Nephron progenitor cell (in vitro differentiated cells): Measurements from ENCODE around the gene WSCD2.

Experiments
- DNase-seq: peaks from one replicate; pipeline ENCODE4 v3.0.0; 2021
- H3K27ac Mint-ChIP-seq: 2 replicates; pipeline ENCODE4 v1.8.0; 2021; ENCODE audit warnings: mild to moderate bottlenecking, moderate library complexity, mixed read lengths
- H3K27me3 Mint-ChIP-seq: 2 replicates; pipeline ENCODE4 v1.8.0; 2021; ENCODE audit warnings: mild to moderate bottlenecking, low read depth, mixed read lengths; ENCODE audit not compliant: poor library complexity
- H3K36me3 Mint-ChIP-seq: 2 replicates; pipeline ENCODE4 v1.8.0; 2021; ENCODE audit warnings: low read depth, mixed read lengths
- H3K4me1 Mint-ChIP-seq: 2 replicates; pipeline ENCODE4 v1.8.0; 2021; ENCODE audit warnings: mixed read lengths
- H3K4me3 Mint-ChIP-seq: 2 replicates; pipeline ENCODE4 v1.8.0; 2021; ENCODE audit warnings: mild to moderate bottlenecking, moderate library complexity, mixed read lengths
- H3K9me3 Mint-ChIP-seq: 2 replicates; pipeline ENCODE4 v1.8.0; 2021; ENCODE audit warnings: mild to moderate bottlenecking, moderate library complexity, mixed read lengths
- TF ChIP-seq, protein P1 (sequence below): fragments of 200-600 bp; sonication (generic); IDR thresholded peaks from 2 replicates; pipeline ENCODE4 v1.5.0; 2021; ENCODE audit warnings: antibody characterized with exemption

The WSCD2 gene

DNA sequence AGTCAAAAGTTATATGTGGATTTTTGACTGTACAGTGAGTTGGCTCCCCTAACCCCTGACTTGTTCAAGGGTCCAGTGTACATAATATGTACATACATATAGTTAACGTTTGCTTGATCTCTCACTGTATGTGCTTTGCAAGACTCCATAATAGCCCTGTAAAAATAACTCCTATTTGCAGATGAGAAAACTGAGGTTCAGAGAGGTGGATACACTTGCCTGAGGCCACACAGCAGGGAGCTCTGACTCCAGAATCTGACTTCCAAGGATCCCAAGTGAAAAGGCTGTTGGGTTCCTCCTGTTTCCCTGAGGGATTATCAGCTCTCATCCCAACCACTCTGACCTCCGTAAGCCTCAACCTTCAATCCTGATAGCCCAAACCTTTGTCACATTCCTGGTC is 168.3 kb downstream of the WSCD2 start:
- Mint-ChIP-seq H3K27ac (no peak overlapping the region), H3K9me3 (no peaks in the 10 kb centered on the region), H3K4me3 (no peak overlapping the region), H3K4me1 (peaks cover 35% of the 10 kb centered on the region), H3K36me3 (peaks cover 3% of the 10 kb centered on the region), H3K27me3 (peaks cover 7% of the 10 kb centered on the region)
- TF ChIP-seq, protein P1, sequence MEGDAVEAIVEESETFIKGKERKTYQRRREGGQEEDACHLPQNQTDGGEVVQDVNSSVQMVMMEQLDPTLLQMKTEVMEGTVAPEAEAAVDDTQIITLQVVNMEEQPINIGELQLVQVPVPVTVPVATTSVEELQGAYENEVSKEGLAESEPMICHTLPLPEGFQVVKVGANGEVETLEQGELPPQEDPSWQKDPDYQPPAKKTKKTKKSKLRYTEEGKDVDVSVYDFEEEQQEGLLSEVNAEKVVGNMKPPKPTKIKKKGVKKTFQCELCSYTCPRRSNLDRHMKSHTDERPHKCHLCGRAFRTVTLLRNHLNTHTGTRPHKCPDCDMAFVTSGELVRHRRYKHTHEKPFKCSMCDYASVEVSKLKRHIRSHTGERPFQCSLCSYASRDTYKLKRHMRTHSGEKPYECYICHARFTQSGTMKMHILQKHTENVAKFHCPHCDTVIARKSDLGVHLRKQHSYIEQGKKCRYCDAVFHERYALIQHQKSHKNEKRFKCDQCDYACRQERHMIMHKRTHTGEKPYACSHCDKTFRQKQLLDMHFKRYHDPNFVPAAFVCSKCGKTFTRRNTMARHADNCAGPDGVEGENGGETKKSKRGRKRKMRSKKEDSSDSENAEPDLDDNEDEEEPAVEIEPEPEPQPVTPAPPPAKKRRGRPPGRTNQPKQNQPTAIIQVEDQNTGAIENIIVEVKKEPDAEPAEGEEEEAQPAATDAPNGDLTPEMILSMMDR, result no peak
- no peak for DNase-seq

DNA sequence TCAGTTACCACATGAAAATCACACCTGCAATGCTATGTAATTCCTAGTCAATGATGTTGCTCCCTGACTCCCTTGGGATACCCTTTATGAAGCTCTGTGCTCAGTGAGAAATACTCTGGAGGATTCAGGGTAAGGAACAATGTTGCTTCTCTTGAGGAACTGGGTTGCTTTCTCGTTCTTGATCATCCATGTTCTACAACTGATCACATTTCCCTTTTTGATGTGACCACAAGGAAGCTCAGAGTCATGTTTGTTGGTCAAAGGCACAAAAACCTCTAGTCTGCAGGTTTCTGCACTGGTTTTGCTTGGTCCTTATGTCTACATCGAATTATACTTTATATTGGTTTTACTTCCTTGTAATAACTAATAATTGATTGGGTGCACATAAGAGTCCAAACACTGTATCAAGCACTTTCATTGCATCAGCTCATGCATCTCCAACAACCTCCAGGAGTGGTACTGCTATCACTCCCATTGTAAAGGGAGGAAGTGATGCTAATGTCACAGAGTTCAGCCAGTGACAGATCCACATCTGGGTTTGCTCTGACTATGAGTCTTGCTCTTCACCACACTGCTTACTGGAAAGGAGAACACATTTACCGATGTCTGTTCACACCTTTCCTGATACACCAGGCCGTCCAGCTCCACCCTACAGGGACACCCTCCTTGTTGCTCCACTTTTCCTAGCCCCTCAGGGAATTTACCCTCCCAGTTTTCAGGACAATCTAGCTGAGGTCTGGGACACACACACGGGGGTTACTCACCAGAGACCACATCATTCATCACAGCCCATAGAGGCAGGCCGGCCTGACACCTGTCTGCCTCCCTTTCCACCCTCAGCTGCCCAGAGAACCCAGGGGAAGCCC is 169.0 kb downstream of the WSCD2 start:
- H3K27ac Mint-ChIP-seq, result no peak overlapping the region

DNA sequence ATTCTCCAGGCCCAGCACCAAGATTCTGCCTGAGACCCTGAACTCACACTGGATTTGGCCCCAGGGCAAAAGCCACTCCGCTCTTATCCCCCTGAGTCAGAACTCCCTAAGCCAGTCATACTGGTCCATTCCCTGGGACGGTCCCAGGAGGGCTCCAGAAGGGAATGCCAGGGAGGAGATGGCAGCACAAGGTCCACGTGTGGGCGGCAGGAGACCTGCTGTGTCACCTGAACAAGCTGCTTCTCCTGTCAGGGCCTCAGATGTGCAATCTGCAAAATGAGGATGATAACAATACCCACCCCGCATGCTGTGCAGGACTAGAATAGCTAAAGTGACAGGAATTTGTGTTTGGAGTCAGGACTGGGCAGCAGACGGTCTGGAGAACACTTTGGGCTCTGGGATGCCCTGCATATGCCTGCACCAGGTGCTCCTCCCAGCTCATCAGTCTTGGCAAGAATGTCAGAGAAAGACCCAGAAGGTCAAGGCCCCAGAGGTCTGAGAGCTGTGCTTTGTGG is 169.7 kb downstream of the WSCD2 start:
- H3K27me3 Mint-ChIP-seq, result peaks cover 12% of the 10 kb centered on the region
- no peak overlapping the region for H3K4me3 Mint-ChIP-seq
- H3K4me1 Mint-ChIP-seq, result peaks cover 49% of the 10 kb centered on the region
- H3K27ac Mint-ChIP-seq, result no peak overlapping the region
- no peaks in the 10 kb centered on the region for H3K9me3 Mint-ChIP-seq
- H3K36me3 Mint-ChIP-seq, result no peaks in the 10 kb centered on the region
- no peak for DNase-seq
- TF ChIP-seq, protein P1, result no peak

More for the DNA sequence above, 169.0 kb downstream of the WSCD2 start:
- Mint-ChIP-seq H3K4me1 (peaks cover 42% of the 10 kb centered on the region), H3K4me3 (no peak overlapping the region), H3K36me3 (no peaks in the 10 kb centered on the region), H3K9me3 (no peaks in the 10 kb centered on the region), H3K27me3 (peaks cover 7% of the 10 kb centered on the region)
- no peak for DNase-seq
- TF ChIP-seq, protein P1, result no peak

DNA sequence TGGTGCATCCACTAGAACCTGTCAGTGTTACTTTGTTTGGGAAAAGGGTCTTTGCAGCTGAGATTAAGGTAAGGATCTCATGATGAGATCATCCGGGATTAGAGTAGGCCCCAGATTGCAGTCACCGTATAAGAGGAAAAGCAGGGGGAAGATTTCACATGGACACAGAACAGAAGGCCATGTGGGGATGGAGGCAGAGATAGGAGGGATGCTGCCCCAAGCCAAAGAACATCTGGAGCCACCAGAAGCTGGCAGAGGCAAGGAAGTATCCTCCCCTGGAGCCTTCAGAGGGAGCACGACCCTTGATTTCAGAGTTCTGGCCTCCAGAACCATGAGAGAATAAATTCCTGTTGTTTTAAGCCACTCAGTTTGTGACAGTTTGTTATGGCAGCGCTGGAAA is 170.4 kb downstream of the WSCD2 start:
- Mint-ChIP-seq H3K4me3 (no peak overlapping the region), H3K9me3 (no peaks in the 10 kb centered on the region), H3K4me1 (peaks cover 56% of the 10 kb centered on the region), H3K36me3 (no peaks in the 10 kb centered on the region), H3K27ac (no peak overlapping the region), H3K27me3 (peaks cover 12% of the 10 kb centered on the region)
- TF ChIP-seq, protein P1, result no peak
- no peak for DNase-seq
